Stimulated activated CD8-positive, alpha-beta memory T cell treated with anti-CD3 and anti-CD28 coated beads, Interleukin-12 subunit alpha, Interleukin-12 subunit beta, amount 100 ng/mL, for 4 hours (primary cell): ENCODE data around the gene CASTOR1.

Source experiments
- DNase-seq: peaks from one replicate; pipeline ENCODE4 v3.0.0-alpha.2; 2020; ENCODE audit warnings: low read depth

Gene CASTOR1

DNA sequence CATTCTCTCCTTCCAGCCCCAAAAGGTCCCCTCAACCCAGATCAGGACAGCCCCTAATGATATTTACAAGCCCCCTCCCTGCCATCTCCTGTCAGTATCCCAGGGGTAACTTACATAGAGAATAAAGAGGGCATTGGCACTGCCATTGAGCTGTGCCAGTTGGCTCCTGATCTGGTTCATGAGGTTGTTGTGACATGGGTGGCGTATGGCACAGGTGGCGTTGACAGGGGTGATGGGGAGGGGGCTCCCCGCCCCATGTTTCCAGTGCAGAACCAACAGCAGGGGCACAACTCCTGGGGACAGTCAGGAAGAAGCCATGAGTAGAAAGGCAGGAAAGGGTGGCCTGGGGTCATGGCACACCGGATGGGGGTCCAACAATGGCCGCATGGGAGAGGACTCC lies 44.7 kb downstream of the CASTOR1 start:
- DNase-seq, result no peak

DNA sequence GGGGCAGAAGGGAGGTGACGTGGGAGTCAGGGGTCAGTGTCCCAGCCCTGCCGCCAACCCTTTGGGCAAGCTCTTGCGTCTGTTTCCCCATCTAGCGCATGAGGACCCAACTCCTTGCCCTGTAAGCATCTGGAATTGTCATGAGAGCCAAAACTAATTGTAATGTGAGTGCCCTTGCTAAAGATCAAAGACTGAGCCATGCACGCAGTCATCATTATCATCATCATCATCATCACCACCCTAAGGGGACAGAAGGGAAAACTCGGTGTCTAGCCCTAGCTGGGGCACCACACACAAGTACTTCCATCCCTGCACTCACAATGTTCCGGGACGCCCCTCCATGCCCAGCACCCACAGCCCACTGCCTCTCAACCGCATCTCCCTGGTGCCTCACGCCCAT lies 45.2 kb downstream of the CASTOR1 start:
- DNase-seq, result no peak

DNA sequence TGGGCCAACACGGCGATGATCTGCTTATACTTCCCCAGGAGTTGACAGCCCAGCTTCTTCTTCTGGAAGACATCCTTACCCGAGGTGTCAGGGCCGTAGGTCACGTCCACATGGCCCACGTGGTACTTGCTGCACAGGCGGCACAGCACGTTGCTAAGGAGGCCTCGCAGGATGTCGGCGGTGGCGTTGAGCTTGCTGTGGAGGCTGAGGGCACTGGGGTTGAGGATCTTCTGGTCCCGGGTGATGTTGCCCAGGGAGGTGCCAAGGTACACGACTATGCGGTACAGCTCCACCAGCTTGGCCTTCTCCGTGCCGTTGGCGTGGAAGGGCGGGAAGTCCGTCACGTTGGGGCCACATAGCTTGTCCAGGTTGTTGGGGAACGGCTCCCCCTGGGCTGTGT lies 45.6 kb downstream of the CASTOR1 start:
- DNase-seq, result no peak

DNA sequence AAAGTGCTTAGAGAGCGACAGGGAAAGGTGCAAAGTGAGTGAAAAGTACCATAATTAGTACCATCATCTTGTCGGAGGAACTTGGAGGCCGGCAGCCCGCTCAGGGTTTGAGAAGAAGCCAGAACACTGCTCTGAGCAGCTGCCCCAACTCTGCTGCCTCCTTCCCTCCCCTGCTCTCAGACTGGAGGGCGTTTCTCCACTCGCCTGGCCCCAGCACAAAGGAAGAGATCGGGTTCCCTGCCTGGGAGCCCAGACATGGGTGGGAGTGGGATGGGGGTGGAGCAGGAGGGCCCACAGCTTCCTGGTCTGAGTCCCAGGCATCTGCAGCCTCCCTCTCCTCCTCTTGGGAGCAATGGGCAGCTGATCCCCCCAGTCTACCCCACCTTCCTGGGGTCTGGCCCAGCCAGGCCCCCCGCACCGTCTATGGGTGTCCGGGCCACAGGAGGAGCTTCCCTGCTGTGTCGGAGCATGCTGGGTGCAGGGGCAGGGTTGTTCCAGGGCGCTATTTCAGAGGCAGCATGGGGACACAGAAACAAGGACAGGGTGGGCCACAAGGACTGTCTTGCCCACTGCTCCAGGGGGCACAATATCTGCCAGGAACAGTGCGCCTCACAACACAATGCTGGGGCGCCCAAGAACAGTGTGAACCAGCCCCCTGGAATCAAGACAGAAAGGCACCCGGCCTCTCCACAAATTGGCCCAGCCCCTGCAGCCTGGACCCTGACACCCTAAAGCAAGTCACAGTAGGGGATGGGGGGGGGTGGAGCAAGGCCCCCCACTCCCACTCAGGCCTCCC lies 47.5 kb downstream of the CASTOR1 start:
- no peak for DNase-seq

DNA sequence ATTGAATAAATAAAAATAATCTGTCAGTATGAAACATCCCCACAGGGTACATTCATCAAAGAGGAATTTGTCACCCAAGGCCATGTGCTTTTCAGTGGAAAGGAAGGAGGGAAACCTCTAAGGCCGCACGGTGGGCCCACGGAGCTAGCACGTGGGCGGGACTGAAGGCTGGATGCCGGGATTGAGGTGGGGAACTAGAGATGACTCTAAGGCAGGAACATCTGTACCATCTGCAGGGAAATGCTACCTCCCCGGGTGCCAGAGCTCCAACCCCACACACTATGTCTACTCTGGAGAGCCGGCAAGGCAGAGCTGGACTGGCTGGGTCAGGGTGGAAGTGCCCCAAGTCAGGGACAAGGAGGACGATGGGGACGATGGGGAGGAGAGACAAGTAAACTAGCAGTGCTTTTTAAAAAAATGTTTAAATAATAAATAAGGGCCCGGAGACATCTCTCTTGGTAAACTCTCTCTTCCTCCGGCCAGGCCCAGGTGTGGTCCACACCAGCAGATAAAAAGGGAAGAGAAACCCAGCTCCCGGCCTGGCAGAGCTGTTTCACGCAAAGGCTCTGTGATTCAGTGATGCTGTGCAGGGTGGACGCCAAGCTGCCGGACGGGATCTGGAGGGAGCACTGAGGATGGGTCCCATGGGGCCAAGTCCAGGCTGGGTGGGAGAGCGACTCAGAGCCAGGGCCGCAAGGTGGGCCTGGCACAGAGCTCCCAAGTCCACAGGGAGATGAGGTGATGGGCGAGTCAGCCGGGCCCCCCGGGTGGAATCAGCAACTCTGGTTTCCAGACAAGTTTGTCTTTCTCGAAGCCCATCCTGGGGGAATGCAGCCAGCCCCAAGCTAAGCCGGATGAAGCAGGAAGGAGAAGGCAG lies 48.5 kb downstream of the CASTOR1 start:
- no peak for DNase-seq

DNA sequence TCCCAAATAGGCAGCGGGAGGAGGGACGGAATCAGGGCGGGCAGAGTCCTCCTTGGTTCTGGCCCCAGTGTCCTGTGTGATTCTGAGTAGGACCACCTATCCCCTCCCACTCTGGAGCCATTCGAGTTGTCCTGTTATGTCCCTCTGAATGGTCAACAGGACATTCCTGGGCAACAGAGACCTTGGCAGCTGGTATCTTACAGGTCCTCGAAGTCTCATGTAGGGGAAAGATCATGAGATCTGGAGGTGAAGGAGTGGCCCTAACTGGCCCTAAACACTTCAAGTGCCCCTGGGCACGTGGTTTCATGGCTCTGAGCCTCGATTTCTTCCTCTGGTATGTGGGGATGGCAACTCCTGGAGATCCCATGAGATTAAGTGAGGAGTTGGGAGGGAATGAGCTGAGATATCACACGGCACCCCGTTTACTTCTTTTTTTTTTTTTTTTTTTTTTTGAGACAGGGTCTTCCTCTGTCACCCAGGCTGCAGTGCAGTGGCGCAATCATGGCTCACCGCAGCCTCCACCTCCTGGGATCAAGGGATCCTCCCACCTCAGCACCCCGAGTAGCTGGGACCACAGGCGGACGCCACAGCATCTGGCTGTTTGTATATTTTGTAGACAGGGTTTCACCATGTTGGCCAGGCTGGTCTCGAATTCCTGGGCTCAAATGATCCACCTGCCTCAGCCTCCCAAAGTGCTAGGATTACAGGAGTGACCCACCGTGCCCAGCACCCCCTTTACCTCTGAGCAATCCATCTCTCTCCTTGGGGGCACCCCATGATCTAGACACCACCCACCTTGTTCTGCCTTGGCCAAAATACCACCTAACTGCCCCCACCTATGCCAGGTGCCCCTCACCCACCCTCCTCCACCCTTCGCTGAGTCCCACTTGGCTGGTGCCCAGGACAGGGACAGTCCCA lies 49.6 kb downstream of the CASTOR1 start:
- no peak for DNase-seq

DNA sequence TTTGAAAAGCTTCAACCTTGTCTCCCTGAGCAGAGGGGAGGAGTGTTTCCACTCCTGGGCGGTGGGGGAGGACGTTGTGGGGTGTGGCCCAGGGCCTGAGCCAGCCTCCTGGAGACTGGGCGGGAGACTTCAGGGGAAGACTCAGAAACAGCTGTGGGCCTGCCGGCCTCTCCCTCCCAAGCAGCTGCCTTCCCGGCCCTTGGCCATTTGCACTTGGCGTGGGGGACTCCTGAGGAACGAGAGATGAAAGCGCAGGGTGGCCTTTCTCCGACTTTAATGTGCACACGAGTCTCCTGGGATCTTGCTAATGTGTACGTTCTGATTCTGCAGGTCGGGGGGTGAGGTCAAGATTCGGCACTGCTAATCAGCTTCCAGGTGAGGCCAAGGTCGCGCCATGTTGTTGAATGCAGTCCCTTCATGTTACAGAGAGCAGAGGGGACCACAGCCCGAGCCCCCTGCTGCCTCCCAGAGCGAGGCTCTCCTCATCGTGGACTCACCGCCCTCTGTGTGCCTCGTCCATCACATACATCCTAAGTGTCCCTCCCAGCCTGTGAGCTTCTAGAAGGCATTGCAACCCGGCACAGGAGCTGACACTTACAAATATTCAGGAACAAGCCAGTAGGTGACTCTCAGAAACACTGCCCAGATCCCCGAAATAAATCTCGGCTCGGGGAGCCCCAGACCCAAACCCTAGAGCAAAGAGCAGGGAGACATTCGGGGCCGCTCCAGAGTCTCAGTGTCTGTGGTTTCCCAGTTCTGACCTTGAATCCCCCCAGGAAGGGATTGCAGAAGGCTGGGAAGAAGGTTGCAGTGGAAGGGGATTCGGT lies 50.4 kb downstream of the CASTOR1 start:
- DNase-seq, result no peak

DNA sequence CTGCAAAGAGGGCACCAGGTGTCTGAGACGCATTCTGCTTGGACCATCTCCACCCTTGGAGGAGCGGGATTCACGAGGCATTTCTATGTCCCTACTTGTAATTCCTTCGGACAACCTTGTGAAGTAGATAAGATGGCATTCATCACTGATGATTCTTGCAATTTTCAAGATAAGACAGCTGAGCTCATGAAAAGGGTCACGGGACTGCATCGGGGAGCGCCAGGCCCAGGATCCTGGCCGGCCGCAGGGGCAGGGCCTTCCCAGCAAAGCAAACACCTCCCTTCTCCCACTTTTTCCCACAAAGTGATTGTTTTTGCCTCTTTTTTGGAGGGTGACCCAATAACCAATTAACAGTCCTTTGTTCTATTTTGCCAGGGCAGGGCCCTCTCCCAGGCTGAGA lies 51.2 kb downstream of the CASTOR1 start:
- DNase-seq, result no peak

DNA sequence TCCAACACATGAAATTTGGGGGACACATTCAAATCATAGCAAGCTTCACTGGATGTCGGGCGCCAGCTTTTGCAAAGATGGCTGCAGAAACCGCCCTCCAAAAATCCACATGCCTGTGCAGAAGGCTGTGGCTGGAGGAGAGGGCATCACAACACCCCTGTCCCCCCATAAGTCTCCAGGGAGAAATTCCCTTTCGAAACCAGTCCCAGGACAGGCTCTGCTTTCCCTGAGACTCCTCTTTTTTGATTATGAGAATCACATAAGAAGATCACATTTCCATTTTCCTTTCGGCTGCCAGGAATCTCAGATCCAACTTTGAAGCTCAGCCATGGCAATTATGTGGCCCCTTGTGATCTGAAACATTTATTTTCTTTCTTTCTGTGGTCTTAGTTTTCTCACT lies 52.4 kb downstream of the CASTOR1 start:
- no peak for DNase-seq

DNA sequence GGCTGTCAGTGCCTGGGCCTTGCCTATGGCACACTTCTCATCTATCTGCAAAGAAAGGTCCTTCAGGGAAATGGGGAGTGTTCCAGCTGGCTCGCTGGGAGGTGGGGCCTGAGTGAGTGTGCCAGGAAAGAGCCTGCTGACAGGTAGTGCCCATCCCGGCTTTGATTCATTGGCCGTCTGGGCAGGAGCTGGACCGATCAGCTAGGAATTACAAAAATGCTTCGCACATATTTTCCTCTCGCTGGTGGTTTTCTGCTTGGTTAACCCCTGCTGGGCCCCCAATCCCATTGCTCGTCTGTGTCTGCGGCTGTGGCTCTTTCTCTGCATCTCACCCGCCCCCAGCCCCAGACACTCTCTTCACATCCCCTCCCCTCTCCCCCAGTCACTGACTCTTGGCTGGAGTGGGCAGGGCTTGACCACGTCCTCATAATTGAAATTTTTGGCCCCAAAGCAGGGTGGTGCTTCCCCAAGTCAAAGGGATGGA lies 53.6 kb downstream of the CASTOR1 start:
- DNase-seq, result no peak
